ENCODE data around the gene ABCA4. TPM values are rescaled to one million over a fixed set of nuclear protein-coding genes. Genes with fewer than 3 reads are reported as not detected.

Gene ABCA4
- total and polyA plus RNA-seq, 2 donors (not counting 3 experiments of a cell fraction or from before 2014, with no cell fraction given) = 2.3 to 4.9 TPM

DNA sequence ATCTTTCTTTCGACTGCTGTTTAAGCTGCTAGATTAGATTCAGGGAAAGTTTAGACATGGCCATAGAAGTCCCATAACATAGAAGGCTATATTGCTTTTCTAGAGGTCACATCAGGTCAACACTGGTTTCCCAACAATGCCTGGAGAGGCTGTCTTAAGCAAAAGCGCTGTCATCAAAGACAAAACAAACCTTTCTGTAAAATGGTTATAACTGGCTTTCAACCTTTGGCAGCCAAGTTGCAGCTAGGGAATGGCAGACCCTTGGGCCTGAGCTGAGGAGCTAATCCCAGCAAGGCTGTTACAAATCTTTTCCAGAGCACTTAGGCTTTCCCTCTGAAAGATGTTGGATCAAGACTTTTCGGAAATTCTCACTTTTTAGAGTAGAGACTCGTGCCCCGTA, 11.2 kb upstream of the ABCA4 start:
- Histone ChIP-seq H3K4me2 (ENCODE audit: insufficient read depth, low read length) (no peak overlapping the region), H3K9me1 (replicated peaks; ENCODE audit: control insufficient read depth, extremely low read depth, insufficient read depth, low read length) (no peaks in the 10 kb centered on the region), H3K4me3 (replicated peaks in 1 of 3; ENCODE audit: insufficient read depth in 1 of 3, low read depth in 1 of 3, low read length in 3 of 3) (no peak overlapping the region), H3K9me3 (replicated peaks; ENCODE audit: control insufficient read depth, insufficient read depth, low read length) (no peaks in the 10 kb centered on the region), H4K20me1 (replicated peaks; ENCODE audit: control insufficient read depth, extremely low read depth, insufficient read depth, low read length) (no peaks in the 10 kb centered on the region), H3K4me1 (ENCODE audit: control insufficient read depth, extremely low read depth, insufficient read depth, low read length) (peaks cover 4% of the 10 kb centered on the region), H3K79me2 (ENCODE audit: control insufficient read depth, insufficient read depth, low read length) (no peaks in the 10 kb centered on the region), H2AFZ (ENCODE audit: low read depth, low read length) (no peak overlapping the region), H3K27ac (ENCODE audit: insufficient read depth, low read depth, low read length) (no peak overlapping the region), H3K27me3 (ENCODE audit: control insufficient read depth in 2 of 2, insufficient read depth in 2 of 2, low read length in 2 of 2) (no peaks in the 10 kb centered on the region), H3K9ac (replicated peaks; ENCODE audit: extremely low read depth, insufficient read depth, low read length) (no peak overlapping the region), H3K36me3 (ENCODE audit: control insufficient read depth in 2 of 2, extremely low read depth in 1 of 2, insufficient read depth in 2 of 2, low read length in 2 of 2) (no peaks in the 10 kb centered on the region)
- no peak for DNase-seq (ENCODE audit: low read depth, low spot score)
- FAIRE-seq = no peak
- CTCF ChIA-PET = interaction anchor here (0.6 to 1.6 kb wide), 3 partner anchors 9 to 107 kb away, joined by 3 read pairs; no protein-coding TSS in a partner anchor
- TF ChIP-seq GATA2 (IDR thresholded peaks at IDR 0.05; ENCODE audit: insufficient read depth, insufficient read length, low read depth, low read length) (no peak), MYC (IDR thresholded peaks at IDR 0.05; ENCODE audit: low read depth, low read length) (no peak), JUN (IDR thresholded peaks at IDR 0.05; ENCODE audit: borderline replicate concordance, insufficient read depth, insufficient read length, low read depth) (no peak), FOS (IDR thresholded peaks at IDR 0.05; ENCODE audit: borderline replicate concordance, insufficient read depth, low read length) (no peak), POLR2AphosphoS5 (IDR thresholded peaks at IDR 0.05; ENCODE audit: insufficient read depth, low read depth, low read length) (no peak), EZH2 (IDR thresholded peaks at IDR 0.05; ENCODE audit: borderline replicate concordance, low read depth, low read length, severe bottlenecking) (no peak), POLR2A (IDR thresholded peaks at IDR 0.05; ENCODE audit: low read depth, low read length) (no peak)
- TF ChIP-seq, protein P1, sequence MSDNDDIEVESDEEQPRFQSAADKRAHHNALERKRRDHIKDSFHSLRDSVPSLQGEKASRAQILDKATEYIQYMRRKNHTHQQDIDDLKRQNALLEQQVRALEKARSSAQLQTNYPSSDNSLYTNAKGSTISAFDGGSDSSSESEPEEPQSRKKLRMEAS (IDR thresholded peaks at IDR 0.05; ENCODE audit: insufficient read depth, insufficient read length) = no peak
- TF ChIP-seq, protein P2, sequence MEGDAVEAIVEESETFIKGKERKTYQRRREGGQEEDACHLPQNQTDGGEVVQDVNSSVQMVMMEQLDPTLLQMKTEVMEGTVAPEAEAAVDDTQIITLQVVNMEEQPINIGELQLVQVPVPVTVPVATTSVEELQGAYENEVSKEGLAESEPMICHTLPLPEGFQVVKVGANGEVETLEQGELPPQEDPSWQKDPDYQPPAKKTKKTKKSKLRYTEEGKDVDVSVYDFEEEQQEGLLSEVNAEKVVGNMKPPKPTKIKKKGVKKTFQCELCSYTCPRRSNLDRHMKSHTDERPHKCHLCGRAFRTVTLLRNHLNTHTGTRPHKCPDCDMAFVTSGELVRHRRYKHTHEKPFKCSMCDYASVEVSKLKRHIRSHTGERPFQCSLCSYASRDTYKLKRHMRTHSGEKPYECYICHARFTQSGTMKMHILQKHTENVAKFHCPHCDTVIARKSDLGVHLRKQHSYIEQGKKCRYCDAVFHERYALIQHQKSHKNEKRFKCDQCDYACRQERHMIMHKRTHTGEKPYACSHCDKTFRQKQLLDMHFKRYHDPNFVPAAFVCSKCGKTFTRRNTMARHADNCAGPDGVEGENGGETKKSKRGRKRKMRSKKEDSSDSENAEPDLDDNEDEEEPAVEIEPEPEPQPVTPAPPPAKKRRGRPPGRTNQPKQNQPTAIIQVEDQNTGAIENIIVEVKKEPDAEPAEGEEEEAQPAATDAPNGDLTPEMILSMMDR (IDR thresholded peaks at IDR 0.05; ENCODE audit: extremely low read depth in 1 of 2, insufficient read depth in 1 of 2, low read depth in 1 of 2, low read length in 2 of 2) = no peak
- intact Hi-C loops (cut with micrococcal nuclease) (no loop called here), dilution Hi-C loops (cut with MboI; ENCODE audit: extremely low pct_ligation_motif_present, low sequenced_read_pairs) (no loop called here)
- no TSS peak for BruUV-seq (replicated peaks)
- POLR2A ChIA-PET = no interaction called here

Data from endothelial cell of umbilical vein (primary cell).